22Rv1 (cell line): ENCODE data around the gene PAEP.

ENCODE experiments used
- CTCF ChIP-seq: fragments of 450-650 bp; IDR thresholded peaks from 2 replicates; pipeline ENCODE4 v1.5.1; 2017; ENCODE audit warnings: mild to moderate bottlenecking
- ZFX ChIP-seq: fragments of 450-650 bp; IDR thresholded peaks from 2 replicates; pipeline ENCODE4 v1.6.1; 2017; ENCODE audit warnings: antibody characterized with exemption, borderline replicate concordance

GRCh38 chr9:135552021-135552697 is 9.4 kb upstream of the PAEP start:
- TF ChIP-seq CTCF (no peak), ZFX (no peak)
